ENCODE data around the gene CCL2.
"Not testable (repeated sequence)": the region's sequence is repeated elsewhere in the genome, so short reads cannot be mapped to it uniquely, and the experiment has no call there.

CCL2 gene

DNA sequence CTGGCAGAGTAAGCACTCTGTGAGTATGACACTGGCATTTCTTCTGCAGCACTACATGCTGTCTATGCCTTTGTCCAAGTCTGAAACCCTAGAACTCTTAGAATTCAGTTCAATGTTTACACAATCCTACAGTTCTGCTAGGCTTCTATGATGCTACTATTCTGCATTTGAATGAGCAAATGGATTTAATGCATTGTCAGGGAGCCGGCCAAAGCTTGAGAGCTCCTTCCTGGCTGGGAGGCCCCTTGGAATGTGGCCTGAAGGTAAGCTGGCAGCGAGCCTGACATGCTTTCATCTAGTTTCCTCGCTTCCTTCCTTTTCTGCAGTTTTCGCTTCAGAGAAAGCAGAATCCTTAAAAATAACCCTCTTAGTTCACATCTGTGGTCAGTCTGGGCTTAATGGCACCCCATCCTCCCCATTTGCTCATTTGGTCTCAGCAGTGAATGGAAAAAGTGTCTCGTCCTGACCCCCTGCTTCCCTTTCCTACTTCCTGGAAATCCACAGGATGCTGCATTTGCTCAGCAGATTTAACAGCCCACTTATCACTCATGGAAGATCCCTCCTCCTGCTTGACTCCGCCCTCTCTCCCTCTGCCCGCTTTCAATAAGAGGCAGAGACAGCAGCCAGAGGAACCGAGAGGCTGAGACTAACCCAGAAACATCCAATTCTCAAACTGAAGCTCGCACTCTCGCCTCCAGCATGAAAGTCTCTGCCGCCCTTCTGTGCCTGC, at the start of gene CCL2:
Gene CCL2 (plus strand): TSS at position 635 of the 730 bp plus-strand sequence. CDS start 65 bp downstream, at position 700.
- DNase-seq, result no peak

DNA sequence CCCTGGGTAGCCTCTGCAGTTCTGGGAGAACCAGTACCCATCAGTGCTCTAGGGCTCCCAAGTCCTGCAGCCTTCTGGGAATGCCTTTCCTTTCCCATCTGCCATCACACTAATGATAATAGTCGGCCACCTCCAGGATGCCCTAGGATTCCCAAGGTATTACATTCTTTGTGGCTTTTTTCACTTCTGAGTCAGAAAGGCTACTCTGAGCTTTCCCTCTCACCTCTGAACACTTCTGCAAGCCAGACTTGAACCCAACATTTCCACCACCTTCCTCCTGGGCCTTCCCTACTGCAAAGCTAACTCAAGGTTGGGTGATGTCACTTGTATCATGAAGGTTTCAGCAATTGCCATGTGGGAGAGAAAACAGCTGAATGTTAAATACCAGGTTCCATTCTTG, 49.7 kb upstream of the CCL2 start:
- no peak for DNase-seq

- DNase-seq, result no peak
Observed at GRCh38 chr17:34206569-34206968, 48.5 kb upstream of the CCL2 start.

DNA sequence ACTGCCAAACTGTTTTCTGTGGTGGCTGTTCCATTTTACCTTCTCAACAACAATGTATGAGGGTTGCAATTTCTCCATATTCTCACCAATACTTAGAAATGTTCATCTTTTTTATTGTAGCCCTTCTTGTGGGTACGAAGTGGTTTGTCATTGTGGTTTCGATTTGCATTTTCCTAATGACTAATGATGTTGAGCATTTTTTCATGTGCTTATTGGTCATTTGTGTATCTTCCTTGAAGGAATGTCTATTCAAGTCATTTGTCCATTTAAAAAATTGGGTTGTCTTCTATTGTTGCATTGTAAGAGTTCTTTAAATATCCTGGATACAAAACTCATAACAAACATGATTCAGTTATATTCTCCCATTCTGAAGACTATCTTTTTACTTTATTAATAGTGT, 47.5 kb upstream of the CCL2 start:
- no peak for DNase-seq

DNA sequence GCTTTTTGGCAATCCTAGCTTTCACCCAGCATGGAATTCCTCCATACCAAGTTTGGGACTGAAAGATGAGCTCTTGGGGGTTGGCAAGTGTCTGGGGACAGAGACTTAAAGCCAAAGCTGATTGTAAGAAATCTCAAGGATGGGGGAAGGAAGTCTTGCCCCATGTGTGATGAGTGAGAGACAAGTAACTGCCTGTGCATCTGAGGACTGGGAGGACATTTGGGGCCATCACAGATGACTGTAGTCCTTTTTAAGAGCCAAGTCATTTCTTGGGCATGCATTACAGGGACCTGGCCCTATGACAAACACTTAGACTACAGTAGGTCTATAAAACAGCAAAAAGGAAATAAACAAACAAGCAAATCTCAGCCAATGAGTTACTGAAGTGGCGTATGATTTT, 36.3 kb upstream of the CCL2 start:
- DNase-seq, result no peak

DNA sequence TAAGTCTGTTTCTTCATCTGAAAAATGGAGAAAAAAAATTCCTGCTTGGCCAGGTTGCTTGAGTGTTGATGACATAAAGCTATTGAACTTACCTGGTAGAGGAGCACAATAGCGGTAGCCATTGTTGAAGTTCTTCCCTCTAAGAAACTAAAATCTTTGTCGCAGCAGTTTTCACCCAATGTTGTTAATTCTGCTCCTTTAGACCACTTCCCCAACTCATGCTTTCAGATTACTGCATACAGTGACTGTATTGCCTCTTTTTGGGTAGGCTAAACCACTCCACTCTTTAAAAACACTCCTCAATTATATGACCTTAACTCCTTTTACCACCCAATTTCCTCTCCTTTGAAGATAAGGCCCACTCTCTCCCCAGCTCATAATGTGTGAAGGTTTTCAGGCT, 35.7 kb upstream of the CCL2 start:
- no peak for DNase-seq

GRCh38 chr17:34220045-34220751, 34.9 kb upstream of the CCL2 start:
- no peak for DNase-seq

GRCh38 chr17:34220752-34221395, 34.2 kb upstream of the CCL2 start:
- no peak for DNase-seq

- DNase-seq, result no peak
Observed at GRCh38 chr17:34221411-34221810, 33.7 kb upstream of the CCL2 start.

- DNase-seq, result no peak
Observed at GRCh38 chr17:34222722-34223497, 32.2 kb upstream of the CCL2 start.

DNA sequence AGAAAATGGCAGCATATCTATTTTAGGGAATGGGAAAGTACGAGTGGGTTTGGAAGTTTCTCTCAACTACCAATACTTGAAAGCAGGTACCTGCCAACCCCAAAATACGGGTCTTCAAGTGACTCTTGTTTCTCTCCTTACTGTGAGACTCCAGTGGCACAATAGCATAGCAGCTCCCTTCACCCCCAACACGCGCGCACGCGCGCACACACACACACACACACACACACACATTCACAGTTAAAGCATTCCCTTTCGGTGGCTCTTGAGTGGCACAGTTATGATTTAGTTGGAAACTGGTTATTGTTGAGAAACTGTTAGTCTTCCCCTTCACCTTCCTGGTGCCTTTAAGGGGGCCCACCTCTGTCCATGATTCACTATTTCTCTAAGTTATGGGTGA, 30.0 kb upstream of the CCL2 start:
- DNase-seq, result no peak

GRCh38 chr17:34226011-34226743, 28.9 kb upstream of the CCL2 start:
- no peak for DNase-seq

DNA sequence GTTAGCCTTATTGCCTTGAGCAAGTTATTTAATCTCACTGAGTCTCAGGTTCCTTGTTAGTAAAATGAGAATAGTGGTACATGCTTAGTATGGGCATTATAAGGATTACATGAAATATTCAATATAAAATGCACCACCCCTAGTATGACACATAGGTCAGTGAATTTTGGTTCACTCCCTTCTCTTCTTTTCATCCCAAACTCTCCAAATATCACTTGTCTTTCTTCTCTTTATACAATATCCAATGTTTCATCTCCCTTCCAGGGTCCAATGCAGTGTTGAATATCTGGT, 28.4 kb upstream of the CCL2 start:
- DNase-seq, result no peak

- not testable (repeated sequence) for DNase-seq
Observed at GRCh38 chr17:34227293-34227692, 27.8 kb upstream of the CCL2 start.

DNA sequence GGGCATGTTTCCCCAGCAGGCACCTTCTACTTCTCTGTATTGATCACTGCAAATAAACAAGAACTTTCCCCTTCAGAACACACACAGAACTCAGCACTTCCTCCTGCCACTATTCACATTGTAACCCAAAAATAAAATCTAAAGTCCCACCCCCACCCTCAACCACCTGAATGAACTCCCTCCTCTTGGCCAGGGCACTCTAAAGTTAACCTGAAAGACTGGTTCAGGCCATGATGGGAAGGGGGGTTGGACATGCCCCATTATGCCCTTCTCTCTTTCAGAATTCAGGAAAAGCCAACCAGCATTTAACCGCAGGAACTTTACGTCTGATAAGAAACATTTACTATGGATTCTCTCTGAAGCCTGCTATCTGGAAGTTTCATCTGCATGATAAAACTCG, 27.4 kb upstream of the CCL2 start:
- DNase-seq, result no peak

- DNase-seq, result no peak
Observed at GRCh38 chr17:34228781-34229180, 26.3 kb upstream of the CCL2 start.

GRCh38 chr17:34230342-34230741, 24.7 kb upstream of the CCL2 start:
- DNase-seq, result no peak

DNA sequence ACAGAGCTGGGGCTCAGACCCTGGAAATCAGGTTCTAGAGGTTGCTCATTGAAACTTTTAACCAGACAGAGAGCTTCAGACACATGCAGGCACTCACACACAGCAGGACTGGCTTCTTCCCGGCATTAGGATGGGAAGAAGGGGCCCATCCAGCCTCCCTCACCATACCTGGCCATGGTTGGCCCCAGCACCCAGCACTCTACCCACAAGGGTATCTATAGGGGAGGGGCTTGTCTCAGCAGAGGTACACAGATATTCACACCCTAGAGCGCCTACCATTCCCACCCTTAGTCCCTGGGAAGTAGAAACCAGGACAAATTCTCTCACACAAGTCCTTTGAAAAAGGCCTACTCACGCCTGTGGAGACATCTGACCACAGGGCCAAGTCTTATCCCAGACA, 20.5 kb upstream of the CCL2 start:
- no peak for DNase-seq

- no peak for DNase-seq
Observed at GRCh38 chr17:34235389-34236028, 19.6 kb upstream of the CCL2 start.

GRCh38 chr17:34236281-34236892, 18.7 kb upstream of the CCL2 start:
- no peak for DNase-seq

- no peak for DNase-seq
Observed at GRCh38 chr17:34237458-34237857, 17.6 kb upstream of the CCL2 start.

DNA sequence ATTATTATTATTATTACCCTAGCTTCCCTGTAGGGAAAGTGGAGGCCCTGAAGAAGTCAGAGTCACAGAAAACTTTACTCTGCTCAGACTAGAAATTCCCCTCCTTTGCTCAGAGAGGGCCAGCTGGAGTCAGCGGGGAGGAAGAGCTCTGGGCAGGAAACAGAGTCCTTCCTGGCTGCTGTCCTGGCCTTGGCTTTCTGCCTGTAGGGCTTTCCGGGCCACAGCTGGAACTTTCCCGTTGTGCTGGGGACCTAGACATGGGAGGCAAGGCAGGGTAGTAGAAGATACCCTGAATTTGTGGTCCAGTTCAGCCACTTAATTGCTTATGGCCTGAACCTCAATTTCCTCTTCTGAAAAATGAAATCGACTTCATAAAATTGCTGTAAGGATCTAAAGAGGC, 14.0 kb upstream of the CCL2 start:
- DNase-seq, result no peak
